Measurements from ENCODE around the gene NKIRAS2. TPM values are rescaled to one million over a fixed set of nuclear protein-coding genes. Genes with fewer than 3 reads are reported as not detected.

Gene NKIRAS2
- total and polyA plus RNA-seq, 2 experiments from 2014 or later: 31.3 to 52.9 TPM

GRCh38 chr17:41988418-41988817 is 31.5 kb upstream of the NKIRAS2 start (continued):
- TF ChIP-seq CREB1 (CRISPR knock-in tag; IDR thresholded peaks at IDR 0.05; ENCODE audit: low read depth): no peak
- no peak for TF ChIP-seq CTCF (conservative IDR thresholded peaks at IDR 0.05; ENCODE audit: low read depth in 2 of 2)

GRCh38 chr17:41989702-41990419 is 30.0 kb upstream of the NKIRAS2 start:
- Histone ChIP-seq H3K4me2 (no peak overlapping the region), H3K79me2 (replicated peaks; ENCODE audit: insufficient read depth) (0 out of 2 replicates have a peak, but pooled peaks cover 4% of the 10 kb centered on the region), H3K4me1 (ENCODE audit: insufficient read depth) (no peaks in the 10 kb centered on the region), H3K4me3 (no peak overlapping the region), H2AFZ (no peak overlapping the region), H3K27me3 (ENCODE audit: insufficient read depth) (no peaks in the 10 kb centered on the region), H3K36me3 (ENCODE audit: insufficient read depth) (peaks cover 79% of the 10 kb centered on the region), H3K27ac (ENCODE audit: low read depth) (no peak overlapping the region), H3F3A (replicated peaks; ENCODE audit: low read depth) (peaks cover 19% of the 10 kb centered on the region), H3K9me2 (ENCODE audit: insufficient read depth) (no peaks in the 10 kb centered on the region), H4K20me1 (replicated peaks; ENCODE audit: insufficient read depth) (peaks cover 35% of the 10 kb centered on the region)
- Mint-ChIP-seq H3K4me1 (no peaks in the 10 kb centered on the region), H3K9me3 (no peaks in the 10 kb centered on the region), H3K4me3 (no peak overlapping the region), H3K36me3 (ENCODE audit: low read depth) (peaks cover 94% of the 10 kb centered on the region), H3K27me3 (ENCODE audit: insufficient read depth, low read depth, poor library complexity) (peaks cover 2% of the 10 kb centered on the region), H3K27ac (no peak overlapping the region)
- no peak for ATAC-seq
- no peak for DNase-seq (ENCODE audit: low spot score)
- no peak for TF ChIP-seq ZNF331 (CRISPR knock-in tag; IDR thresholded peaks at IDR 0.05; ENCODE audit: low read depth)
- TF ChIP-seq POLR2AphosphoS5 (IDR thresholded peaks at IDR 0.05; ENCODE audit: low read depth): no peak
- no peak for TF ChIP-seq CTCF (conservative IDR thresholded peaks at IDR 0.05; ENCODE audit: low read depth in 2 of 2)
- TF ChIP-seq EZH2phosphoT487 (IDR thresholded peaks at IDR 0.05; ENCODE audit: unreplicated experiment): no peak
- TF ChIP-seq EZH2 (IDR thresholded peaks at IDR 0.05; ENCODE audit: low read depth, unreplicated experiment): no peak
- TF ChIP-seq STAT1 (IDR thresholded peaks at IDR 0.05; ENCODE audit: unreplicated experiment): no peak
- TF ChIP-seq, protein P1, sequence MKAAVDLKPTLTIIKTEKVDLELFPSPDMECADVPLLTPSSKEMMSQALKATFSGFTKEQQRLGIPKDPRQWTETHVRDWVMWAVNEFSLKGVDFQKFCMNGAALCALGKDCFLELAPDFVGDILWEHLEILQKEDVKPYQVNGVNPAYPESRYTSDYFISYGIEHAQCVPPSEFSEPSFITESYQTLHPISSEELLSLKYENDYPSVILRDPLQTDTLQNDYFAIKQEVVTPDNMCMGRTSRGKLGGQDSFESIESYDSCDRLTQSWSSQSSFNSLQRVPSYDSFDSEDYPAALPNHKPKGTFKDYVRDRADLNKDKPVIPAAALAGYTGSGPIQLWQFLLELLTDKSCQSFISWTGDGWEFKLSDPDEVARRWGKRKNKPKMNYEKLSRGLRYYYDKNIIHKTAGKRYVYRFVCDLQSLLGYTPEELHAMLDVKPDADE (IDR thresholded peaks at IDR 0.05): no peak
- TF ChIP-seq, protein P2, sequence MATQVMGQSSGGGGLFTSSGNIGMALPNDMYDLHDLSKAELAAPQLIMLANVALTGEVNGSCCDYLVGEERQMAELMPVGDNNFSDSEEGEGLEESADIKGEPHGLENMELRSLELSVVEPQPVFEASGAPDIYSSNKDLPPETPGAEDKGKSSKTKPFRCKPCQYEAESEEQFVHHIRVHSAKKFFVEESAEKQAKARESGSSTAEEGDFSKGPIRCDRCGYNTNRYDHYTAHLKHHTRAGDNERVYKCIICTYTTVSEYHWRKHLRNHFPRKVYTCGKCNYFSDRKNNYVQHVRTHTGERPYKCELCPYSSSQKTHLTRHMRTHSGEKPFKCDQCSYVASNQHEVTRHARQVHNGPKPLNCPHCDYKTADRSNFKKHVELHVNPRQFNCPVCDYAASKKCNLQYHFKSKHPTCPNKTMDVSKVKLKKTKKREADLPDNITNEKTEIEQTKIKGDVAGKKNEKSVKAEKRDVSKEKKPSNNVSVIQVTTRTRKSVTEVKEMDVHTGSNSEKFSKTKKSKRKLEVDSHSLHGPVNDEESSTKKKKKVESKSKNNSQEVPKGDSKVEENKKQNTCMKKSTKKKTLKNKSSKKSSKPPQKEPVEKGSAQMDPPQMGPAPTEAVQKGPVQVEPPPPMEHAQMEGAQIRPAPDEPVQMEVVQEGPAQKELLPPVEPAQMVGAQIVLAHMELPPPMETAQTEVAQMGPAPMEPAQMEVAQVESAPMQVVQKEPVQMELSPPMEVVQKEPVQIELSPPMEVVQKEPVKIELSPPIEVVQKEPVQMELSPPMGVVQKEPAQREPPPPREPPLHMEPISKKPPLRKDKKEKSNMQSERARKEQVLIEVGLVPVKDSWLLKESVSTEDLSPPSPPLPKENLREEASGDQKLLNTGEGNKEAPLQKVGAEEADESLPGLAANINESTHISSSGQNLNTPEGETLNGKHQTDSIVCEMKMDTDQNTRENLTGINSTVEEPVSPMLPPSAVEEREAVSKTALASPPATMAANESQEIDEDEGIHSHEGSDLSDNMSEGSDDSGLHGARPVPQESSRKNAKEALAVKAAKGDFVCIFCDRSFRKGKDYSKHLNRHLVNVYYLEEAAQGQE (IDR thresholded peaks at IDR 0.05; ENCODE audit: unreplicated experiment): no peak
- TF ChIP-seq CREB1 (CRISPR knock-in tag; IDR thresholded peaks at IDR 0.05; ENCODE audit: low read depth): no peak
- TF ChIP-seq JUNB (IDR thresholded peaks at IDR 0.05; ENCODE audit: unreplicated experiment): no peak
- TF ChIP-seq NANOG (IDR thresholded peaks at IDR 0.05; ENCODE audit: borderline replicate concordance): no peak
- no peak for TF ChIP-seq ZNF114 (CRISPR knock-in tag; IDR thresholded peaks at IDR 0.05)

Measured in GM23338 (cell line).